AG20443 (cell line): ENCODE data around the gene RPL4.
A peak's percentile ranks its signal among the peaks of the same experiment; 100 is the strongest.
"Not testable (repeated sequence)": the region's sequence is repeated elsewhere in the genome, so short reads cannot be mapped to it uniquely, and the experiment has no call there.

Experiments
- DNase-seq: peaks from one replicate; pipeline ENCODE4 v3.0.0; 2012; ENCODE audit warnings: low spot score, mixed read lengths

Gene RPL4

DNA sequence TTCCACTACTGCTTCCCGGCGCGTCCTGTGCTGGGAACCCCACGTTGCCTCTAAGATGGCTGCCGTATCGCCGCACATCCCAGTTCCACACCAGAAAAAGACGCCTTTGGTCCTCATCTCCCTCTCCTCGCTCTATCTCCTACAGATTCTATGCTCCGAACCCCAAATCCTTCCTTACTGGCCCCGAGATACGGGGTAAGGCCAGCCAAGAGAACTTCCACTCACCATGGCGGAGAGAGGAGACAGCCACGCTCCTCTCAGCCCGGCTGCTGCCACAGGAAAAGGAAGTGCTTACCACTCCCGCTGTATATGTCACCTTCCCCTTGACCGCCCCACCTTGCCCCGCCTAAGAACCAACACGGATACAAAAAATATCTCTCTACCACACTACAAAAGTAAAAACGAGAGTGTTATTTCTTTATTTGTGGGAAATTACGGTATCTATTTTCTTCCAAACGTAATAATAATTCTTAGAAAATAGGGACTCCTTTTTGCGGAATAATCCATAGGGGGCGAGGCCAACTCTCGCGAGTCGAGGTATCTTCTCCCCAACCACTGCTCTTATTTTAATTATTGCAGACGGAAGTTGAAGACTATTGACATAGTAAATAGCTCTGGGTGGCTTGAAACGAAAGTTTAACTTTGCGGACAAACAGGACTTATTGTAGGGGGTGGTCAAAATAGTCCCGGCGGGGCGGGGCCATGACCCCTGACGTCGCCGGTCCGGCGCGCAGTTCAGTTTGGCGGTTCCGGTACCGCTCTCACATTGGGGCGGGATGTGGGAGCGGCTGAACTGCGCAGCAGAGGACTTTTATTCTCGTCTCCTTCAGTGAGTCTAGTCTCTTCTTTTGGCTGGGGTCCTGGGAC, at the start of gene RPL4, which contains the start of gene ZWILCH:
RPL4 (minus strand) TSS at position 293 of the 867 bp plus-strand sequence; CDS start at position 228, 65 bp downstream.
ZWILCH (plus strand) TSS at position 764 of the 867 bp plus-strand sequence; CDS start at position 777, 13 bp downstream.
- peak; percentile 92 for DNase-seq

DNA sequence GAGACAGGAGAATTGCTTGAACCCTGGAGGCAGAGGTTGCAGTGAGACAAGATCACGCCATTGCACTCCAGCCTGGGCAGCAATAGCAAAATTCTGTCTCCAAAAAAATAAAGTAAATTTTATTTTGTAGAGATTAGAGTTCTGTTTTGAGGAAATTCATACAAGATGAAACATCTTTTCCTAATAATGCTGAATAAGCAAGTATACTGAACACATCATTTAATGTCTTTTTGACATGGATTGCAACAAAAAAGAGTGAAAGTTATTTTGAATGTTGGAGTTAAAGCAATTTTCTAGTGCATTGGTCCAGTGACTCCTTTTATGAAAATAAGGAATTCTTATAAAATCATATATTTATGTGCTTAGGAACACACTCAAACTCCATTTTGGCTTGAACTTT, 40.6 kb upstream of the RPL4 start:
- DNase-seq: no peak

DNA sequence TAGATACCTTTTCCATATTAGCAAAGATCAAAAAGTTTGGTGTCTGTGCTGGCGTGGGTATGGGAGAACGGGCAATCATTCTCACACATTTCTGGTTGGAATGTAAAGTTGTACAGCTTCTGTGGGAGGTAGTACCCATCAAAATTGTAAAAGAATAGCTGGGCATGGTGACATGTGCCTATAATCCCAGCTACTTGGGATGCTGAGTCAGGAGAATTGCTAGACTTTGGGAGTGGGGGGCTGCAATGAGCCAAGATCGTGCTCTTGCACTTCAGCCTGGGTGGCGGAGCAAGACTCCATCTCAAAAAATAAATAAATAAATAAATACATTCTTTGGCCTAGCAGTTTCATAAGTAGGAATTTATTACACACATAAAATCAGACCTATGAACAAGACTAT, 38.2 kb upstream of the RPL4 start:
- no peak for DNase-seq

- no peak for DNase-seq
Measured at GRCh38 chr15:66535056-66535455, 30.4 kb upstream of the RPL4 start.

GRCh38 chr15:66524838-66525237, 20.2 kb upstream of the RPL4 start:
- no peak for DNase-seq

DNA sequence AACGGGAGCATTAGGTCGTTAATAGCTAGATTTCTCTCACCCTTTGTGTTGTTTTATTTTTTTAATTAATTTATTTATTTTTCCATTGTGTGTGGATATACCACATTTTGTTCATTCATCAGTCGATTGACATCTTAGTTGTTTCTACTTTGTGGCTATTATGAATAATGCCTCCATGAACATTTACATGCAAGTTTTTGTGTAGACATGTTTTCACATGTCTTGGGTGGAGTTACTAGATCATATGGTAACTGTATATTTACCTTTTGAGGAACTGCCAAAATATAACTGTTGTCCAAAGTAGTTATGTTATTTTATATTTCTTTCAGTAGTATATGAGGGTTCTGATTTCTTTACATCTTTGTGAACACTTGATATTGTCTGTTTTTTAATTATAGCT, 19.3 kb upstream of the RPL4 start:
- DNase-seq: no peak

DNA sequence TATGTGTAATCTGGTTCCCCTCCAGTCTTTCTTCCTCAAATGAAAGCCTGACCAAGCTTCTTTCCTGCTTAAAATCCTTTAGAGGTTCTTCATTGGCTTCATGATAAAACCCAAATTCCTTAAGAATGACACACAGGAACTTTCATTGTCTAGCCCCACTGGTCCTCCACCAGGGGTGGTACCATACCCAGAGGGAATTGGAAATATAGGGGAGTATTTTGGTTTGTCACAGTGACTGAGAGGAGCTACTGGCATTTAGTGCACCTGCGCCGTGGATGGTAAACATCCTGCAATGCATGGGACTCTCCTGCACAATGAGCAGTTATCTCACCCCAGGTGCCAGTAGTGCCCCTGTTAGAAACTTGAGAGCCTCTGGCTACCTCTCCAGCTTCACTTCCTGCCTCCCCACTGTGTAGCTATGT, 11.3 kb upstream of the RPL4 start:
- peak; percentile 33 for DNase-seq

DNA sequence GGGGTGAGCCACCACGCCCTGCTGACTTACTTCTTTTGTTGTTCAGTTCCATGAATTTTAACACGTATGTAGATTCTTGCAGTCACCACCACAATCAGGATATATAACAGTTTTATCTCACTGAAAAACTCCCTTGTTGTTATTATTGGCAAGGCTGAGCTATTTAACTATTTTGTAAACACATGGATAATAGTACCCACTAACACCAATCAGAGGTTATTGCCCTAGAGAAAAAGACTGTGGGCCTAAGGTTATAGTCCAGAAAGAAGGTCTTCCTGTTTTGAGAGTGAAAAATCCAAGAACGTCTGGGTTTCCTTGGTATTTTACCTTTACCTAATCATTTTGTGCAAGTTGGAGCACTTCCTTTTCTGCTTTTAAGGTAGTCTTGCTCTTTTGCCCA, 9.9 kb upstream of the RPL4 start:
- no peak for DNase-seq

DNA sequence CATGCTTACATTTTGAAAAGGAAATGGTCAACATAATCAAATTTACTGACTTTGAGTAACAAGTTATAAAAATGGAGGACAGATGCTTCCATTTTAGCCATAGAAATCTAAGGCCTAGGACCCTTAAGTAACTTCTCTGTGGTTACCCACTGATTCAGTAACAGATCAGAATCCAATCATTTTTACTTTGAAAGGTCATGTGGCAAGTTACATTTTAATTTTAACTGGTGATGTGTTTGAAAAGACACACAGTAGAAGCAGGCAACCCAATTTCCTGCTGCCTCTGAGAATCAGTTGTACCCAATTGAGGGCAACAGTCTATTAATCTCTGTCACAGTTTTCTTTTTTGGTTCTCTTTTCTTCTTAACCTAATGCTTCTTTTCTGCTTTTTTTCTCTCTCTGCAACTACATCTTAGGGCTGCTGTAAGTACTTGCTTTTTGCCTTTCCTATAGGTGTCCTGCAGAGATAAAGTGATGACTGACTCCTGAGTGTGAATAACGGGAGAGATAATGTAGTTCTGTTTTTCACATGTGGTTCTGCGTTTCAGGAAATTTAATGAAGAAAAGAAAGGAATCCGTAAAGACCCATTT, 3.7 kb upstream of the RPL4 start:
- no peak for DNase-seq

- DNase-seq: no peak
Measured at GRCh38 chr15:66505818-66506217, 1.2 kb upstream of the RPL4 start.

GRCh38 chr15:66505430-66505811, 766 bp upstream of the RPL4 start:
- no peak for DNase-seq

DNA sequence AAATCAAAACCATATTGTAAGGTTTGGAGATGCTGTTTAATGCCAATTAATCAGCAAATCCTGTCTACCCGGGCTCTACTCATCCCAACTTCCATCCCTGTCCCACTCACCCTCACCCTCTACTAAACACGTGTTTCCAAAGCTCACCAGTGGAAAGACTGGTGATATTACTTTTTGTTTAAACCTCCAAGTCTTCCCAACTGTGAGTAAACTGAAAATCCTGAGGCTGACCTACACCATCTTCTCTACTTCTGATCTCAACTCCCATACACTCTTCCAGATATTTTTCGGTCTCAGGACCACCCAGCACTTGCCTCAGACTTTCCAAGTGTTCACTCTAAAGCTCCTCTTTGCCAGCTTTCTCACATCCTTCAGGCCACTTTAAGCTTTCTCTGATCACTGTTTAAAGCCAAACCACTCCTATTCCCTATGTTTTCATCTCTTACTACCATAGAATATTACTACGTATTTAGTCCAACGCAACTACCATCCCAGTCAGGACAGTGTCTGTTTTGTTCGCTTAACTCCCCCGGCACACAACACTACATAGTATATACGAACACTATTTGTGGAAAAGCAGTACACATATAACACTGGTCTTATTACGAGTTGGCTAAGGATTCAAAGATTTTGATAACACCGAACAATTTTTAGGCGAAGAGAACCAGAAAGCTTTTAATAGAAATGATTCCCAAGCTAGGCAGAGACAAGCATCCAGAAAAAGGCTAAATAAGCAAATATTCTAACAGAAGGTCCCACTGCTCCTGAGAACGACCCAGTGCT, 684 bp downstream of the RPL4 start:
- no peak for DNase-seq

DNA sequence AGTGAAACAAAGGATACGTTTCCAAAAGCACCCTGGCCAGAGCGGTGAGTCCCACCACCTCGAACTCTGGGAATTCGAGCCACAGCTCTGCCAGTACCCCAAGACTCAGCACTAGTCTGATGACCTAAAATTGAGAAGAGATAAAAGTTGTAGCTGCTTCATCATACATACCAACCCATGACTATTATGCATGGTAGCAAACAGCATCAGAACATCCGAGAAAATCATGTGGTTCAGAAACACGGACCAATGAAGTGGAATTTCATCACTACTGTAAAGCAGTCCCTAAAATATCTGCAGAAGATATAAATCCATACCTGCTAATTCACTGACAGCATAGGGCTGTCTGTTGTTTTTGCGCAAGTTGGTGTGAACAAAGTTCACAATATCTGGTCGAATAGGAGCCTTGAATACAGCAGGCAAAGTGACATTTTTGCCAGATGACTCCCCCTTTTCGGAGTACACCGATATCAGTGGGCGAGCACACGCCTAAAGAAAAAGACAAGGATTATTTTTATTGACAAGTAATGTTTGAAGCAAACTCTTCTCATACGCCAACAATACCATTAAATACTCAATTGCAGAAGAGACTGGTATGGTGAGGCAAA, 1.5 kb downstream of the RPL4 start:
- not testable (repeated sequence) for DNase-seq

DNA sequence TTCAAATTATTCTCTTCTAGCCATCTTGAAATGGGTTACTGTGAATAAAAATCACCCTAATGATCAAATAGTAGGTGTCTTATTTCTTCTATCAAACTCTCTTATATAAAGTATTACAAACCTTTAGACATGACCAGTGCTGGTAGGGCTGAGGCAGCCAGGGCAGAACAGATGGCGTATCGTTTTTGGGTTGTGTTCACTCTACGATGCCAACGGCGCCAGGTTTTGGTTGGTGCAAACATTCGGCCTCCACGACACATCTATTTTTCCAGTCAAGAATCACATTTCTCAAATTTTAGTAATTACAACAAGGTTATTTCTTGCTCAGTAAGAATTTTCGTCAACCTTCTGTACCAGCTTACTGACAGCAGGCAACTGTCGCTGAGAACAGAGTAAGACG, 2.2 kb downstream of the RPL4 start:
- no peak for DNase-seq

DNA sequence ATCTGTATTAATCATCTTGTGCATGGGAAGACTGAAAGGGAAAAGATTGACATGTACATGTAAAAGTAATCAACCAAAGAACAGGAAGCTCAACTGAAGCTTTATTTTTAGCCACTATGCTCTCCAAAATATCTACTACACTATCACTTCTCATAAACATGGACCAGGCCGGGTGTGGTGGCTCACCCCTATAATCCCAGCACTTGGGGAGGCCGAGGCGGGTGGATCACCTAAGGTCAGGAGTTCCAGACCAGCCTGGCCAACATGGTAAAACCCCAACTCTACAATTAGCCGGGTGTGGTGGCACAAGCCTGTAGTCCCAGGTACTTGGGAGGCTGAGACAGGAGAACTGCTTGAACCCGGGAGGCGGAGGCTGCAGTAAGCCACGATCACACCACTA, 4.3 kb downstream of the RPL4 start:
- DNase-seq: not testable (repeated sequence)

DNA sequence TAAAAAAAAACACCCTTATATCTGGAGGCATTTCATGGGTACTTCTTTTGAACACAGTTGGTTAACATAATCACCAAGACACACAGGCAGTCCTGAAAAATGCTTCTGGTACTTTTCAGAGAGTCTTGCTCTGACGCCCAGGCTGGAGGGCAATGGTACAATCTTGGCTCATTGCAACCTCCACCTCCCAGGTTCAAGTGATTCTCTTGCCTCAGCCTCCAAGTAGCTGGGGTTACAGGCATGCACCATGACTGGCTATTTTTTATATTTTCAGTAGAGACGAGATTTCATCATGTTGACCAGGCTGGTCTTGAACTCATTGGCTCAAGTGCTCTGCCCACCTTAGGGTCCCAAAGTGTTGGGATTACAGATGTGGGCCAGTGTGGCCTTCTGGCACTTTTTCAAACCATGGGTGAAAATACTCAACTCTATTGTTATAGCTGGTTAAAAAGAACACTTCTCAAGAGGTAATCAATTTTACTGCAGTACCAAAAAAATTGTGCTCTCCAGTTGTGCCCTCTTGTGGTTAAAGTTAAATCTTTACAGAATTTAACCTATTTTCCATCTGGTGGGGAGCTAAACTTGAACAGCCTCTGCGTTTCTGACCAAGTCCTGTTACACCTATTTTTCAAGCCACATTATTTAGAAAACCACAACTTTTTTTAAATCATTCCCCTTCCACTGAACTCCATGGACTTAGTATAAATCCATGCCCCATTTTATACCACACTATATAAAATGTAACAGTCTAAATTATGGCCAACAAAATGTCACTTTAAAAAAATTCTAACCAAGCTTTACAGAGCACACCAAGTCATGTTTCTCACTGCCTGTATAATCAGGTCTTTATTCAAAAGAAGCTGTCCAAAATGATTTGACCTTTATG, 5.9 kb downstream of the RPL4 start:
- DNase-seq: peak; percentile 29

DNA sequence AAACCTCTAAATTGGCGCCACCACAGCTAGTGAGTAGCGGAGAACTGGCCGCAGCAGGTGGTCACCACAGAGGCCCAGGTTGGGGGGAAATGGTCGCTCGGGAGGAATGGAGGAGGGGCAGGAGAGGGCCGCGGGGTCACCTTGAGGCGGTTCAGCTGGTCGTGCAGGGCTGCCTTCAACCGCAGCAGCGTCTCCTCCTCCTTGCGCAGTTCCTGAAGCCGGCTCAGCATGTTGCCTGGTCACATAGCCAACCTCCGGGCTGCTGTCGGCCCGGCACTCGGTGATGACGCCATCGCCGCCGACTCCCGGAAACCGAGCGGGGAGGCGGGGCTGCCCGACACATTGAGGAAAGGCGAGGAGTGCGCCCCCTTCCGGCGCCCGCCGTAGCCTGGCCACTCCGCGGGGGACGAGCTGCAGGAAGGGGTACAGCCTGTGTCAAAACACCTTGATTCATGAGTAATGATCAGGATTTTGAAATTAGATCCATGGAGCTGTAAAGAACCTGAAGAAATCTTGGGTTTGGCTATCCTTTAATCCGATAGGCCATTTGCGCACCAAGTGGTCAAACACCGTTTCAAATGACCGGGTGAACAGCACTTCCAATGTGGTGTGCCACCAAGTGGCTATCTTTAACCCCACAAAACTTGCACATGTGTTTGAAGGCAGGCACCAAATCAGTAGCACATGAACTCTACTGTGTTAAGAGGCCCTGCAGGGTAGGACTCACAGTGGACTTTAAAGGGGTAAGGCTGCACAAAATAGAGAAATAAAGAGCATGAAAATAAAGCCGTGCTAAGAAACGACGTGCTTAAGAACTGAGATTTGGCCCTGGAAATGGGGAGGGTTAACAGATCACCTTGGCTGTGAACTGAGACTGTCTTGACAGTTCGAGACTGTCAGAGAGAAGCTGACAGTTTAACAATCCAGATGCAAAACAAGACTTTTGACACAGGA, 6.9 kb downstream of the RPL4 start, which contains the start of gene SNAPC5:
SNAPC5 (minus strand) TSS at position 261 of the 954 bp plus-strand sequence; CDS start at position 230, 31 bp downstream.
- peak; percentile 97 for DNase-seq

- DNase-seq: no peak
Measured at GRCh38 chr15:66496951-66497501, 7.6 kb downstream of the RPL4 start.

GRCh38 chr15:66494262-66494661, 10.4 kb downstream of the RPL4 start:
- DNase-seq: no peak

DNA sequence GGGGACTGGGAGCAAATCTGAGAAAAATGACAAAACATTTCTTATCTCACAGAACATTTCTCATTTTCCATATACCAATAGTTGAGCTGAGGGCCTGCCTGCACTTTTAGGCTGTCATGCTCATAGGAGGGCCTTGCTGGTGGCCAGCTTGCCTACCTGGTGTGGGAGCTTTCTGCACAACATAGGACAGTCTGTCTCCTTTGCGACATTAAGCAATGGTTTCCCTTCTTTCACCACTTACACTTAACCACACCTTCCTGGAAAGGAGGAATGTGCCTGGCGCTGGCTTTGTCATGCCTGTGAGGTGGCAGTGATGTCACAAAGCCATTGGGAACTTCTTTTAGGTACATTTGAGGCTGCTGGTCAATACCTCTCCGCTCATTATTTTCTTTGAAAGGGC, 12.8 kb downstream of the RPL4 start:
- no peak for DNase-seq
